CD4-positive, alpha-beta T cell treated with Interleukin-15 for 4 hours (primary cell): Measurements from ENCODE around the gene PDZK1IP1.
A peak's percentile ranks its signal among the peaks of the same experiment; 100 is the strongest.
"Not testable (repeated sequence)": the region's sequence is repeated elsewhere in the genome, so short reads cannot be mapped to it uniquely, and the experiment has no call there.

Source experiments
- DNase-seq: peaks from one replicate; pipeline ENCODE4 v3.0.0-alpha.2; 2020; ENCODE audit warnings: low spot score

Gene PDZK1IP1

GRCh38 chr1:47181095-47181954 lies 8.5 kb downstream of the PDZK1IP1 start:
- DNase-seq = no peak

- DNase-seq = no peak
Measured at GRCh38 chr1:47180603-47181094, 9.2 kb downstream of the PDZK1IP1 start.

- DNase-seq = no peak
Measured at GRCh38 chr1:47179988-47180563, 9.8 kb downstream of the PDZK1IP1 start.

GRCh38 chr1:47179017-47179987 lies 10.5 kb downstream of the PDZK1IP1 start:
- peak; percentile 62 for DNase-seq

GRCh38 chr1:47178654-47179016 lies 11.2 kb downstream of the PDZK1IP1 start:
- no peak for DNase-seq

GRCh38 chr1:47178020-47178419 lies 11.8 kb downstream of the PDZK1IP1 start:
- DNase-seq = no peak

GRCh38 chr1:47175227-47175934 lies 14.5 kb downstream of the PDZK1IP1 start:
- peak; percentile 45 for DNase-seq

- no peak for DNase-seq
Measured at GRCh38 chr1:47174656-47175020, 15.2 kb downstream of the PDZK1IP1 start.

GRCh38 chr1:47172782-47173181 lies 17.1 kb downstream of the PDZK1IP1 start:
- no peak for DNase-seq

- DNase-seq = no peak
Measured at GRCh38 chr1:47164552-47164951, 25.3 kb downstream of the PDZK1IP1 start.

- DNase-seq = no peak
Measured at GRCh38 chr1:47161298-47162040, 28.4 kb downstream of the PDZK1IP1 start.

GRCh38 chr1:47160716-47161115 lies 29.1 kb downstream of the PDZK1IP1 start:
- no peak for DNase-seq

GRCh38 chr1:47157957-47158356 lies 31.9 kb downstream of the PDZK1IP1 start:
- DNase-seq = not testable (repeated sequence)

GRCh38 chr1:47156457-47156856 lies 33.4 kb downstream of the PDZK1IP1 start:
- DNase-seq = not testable (repeated sequence)

- DNase-seq = not testable (repeated sequence)
Measured at GRCh38 chr1:47149162-47149561, 40.7 kb downstream of the PDZK1IP1 start.

- no peak for DNase-seq
Measured at GRCh38 chr1:47147047-47147785, 42.6 kb downstream of the PDZK1IP1 start.

- DNase-seq = not testable (repeated sequence)
Measured at GRCh38 chr1:47146495-47146894, 43.3 kb downstream of the PDZK1IP1 start.

- DNase-seq = not testable (repeated sequence)
Measured at GRCh38 chr1:47143654-47144053, 46.2 kb downstream of the PDZK1IP1 start.

- DNase-seq = not testable (repeated sequence)
Measured at GRCh38 chr1:47140358-47140757, 49.5 kb downstream of the PDZK1IP1 start.
